PC-3 (cell line): ENCODE data around the gene ANKRD11. TPM values are rescaled to one million over a fixed set of nuclear protein-coding genes. Genes with fewer than 3 reads are reported as not detected.
A peak's percentile ranks its signal among the peaks of the same experiment; 100 is the strongest.

Experiments
- ATAC-seq: fragments of 200-7000 bp; cut with Tn5 transposase; 2 replicates; pipeline ENCODE4 v1.9.1; 2020; ENCODE audit warnings: mild to moderate bottlenecking, moderate library complexity
- BruUV-seq: library from RNA; stranded (reverse); fragments of 400-500 nt; replicated peaks from 2 replicates; lab custom pipeline; 2021; lab: Mats Ljungman, UMichigan
- CTCF ChIA-PET: fragments of 300-600 bp; sonication (Branson Sonifier 250); formaldehyde crosslinking; loops from one replicate; lab custom pipeline; 2022; ENCODE audit warnings: antibody characterized with exemption; lab: Charles Lee
- POLR2A ChIA-PET: fragments of 300-600 bp; sonication (Branson Sonifier 250); formaldehyde crosslinking; loops from one replicate; lab custom pipeline; 2022; ENCODE audit warnings: antibody characterized with exemption; ENCODE audit not compliant: unreplicated experiment; lab: Charles Lee
- DNase-seq: peaks from one replicate; pipeline ENCODE4 v3.0.0-alpha.2; 2015
- H2AFZ ChIP-seq: fragments of 300-600 bp; sonication (generic); 2 replicates; pipeline ENCODE4 v1.6.0; 2016; ENCODE audit warnings: antibody characterized with exemption, low read length
- H3F3A ChIP-seq: fragments of 300-600 bp; sonication (generic); one replicate; pipeline ENCODE4 v1.6.0; 2017; ENCODE audit warnings: antibody characterized with exemption, low read length, control low read depth, mild to moderate bottlenecking; ENCODE audit not compliant: unreplicated experiment
- H3K27ac ChIP-seq: fragments of 300-600 bp; sonication (generic); 2 replicates; pipeline ENCODE4 v1.5.1; 2016; ENCODE audit warnings: mild to moderate bottlenecking, low read length
- H3K27me3 ChIP-seq: fragments of 300-600 bp; sonication (generic); 2 replicates; pipeline ENCODE4 v1.6.1; 2016; ENCODE audit warnings: low read length, mixed read lengths
- H3K36me3 ChIP-seq: fragments of 300-600 bp; sonication (generic); 2 replicates; pipeline ENCODE4 v1.6.1; 2016; ENCODE audit warnings: low read depth, mixed run types, low read length, mixed read lengths
- H3K4me1 ChIP-seq: fragments of 300-600 bp; sonication (generic); 2 replicates; pipeline ENCODE4 v1.5.1; 2016; ENCODE audit warnings: low read length; ENCODE audit not compliant: insufficient read depth
- H3K4me2 ChIP-seq: fragments of 300-600 bp; sonication (generic); 2 replicates; pipeline ENCODE4 v1.6.0; 2016; ENCODE audit warnings: low read length
- H3K4me3 ChIP-seq: fragments of 300-600 bp; sonication (generic); 2 replicates; pipeline ENCODE4 v1.5.1; 2016; ENCODE audit warnings: mild to moderate bottlenecking, low read length, mixed read lengths
- H3K79me2 ChIP-seq: fragments of 300-600 bp; sonication (generic); 2 replicates; pipeline ENCODE4 v1.6.1; 2017; ENCODE audit warnings: low read length, mixed read lengths
- H3K9ac ChIP-seq: fragments of 300-600 bp; sonication (generic); 2 replicates; pipeline ENCODE4 v1.6.0; 2016; ENCODE audit warnings: mild to moderate bottlenecking, low read length
- H3K9me2 ChIP-seq: fragments of 300-600 bp; sonication (generic); replicated peaks from 2 replicates; pipeline ENCODE4 v1.6.1; 2016; ENCODE audit warnings: mixed run types, low read length, mixed read lengths
- H3K9me3 ChIP-seq: fragments of 300-600 bp; sonication (generic); 2 replicates; pipeline ENCODE4 v1.6.1; 2016; ENCODE audit warnings: low read length, mixed read lengths
- H4K20me1 ChIP-seq: fragments of 300-600 bp; sonication (generic); 2 replicates; pipeline ENCODE4 v1.6.1; 2016; ENCODE audit warnings: low read length, mixed read lengths
- EZH2 ChIP-seq: fragments of 300-600 bp; sonication (generic); IDR thresholded peaks from one replicate; pipeline ENCODE4 v1.6.1; 2017; ENCODE audit warnings: antibody characterized with exemption, mild to moderate bottlenecking, low read length; ENCODE audit not compliant: unreplicated experiment
- EZH2phosphoT487 ChIP-seq: fragments of 300-600 bp; sonication (generic); IDR thresholded peaks from 2 replicates; pipeline ENCODE4 v1.6.1; 2018; ENCODE audit warnings: mild to moderate bottlenecking, antibody characterized with exemption, low read length, borderline replicate concordance
- intact Hi-C: fragments of 100-400 bp; cut with micrococcal nuclease; formaldehyde crosslinking; loops from 2 replicates; pipeline ENCODE4 v1.9.0; 2023
- total RNA-seq: library from RNA; depleted of rRNA; stranded (reverse); fragments of >200 nt; gene quantifications from 2 replicates; pipeline ENCODE4 v1.2.3, GENCODE V29; 2014
- TF ChIP-seq, protein P1 (sequence below): fragments of 300-600 bp; sonication (generic); conservative IDR thresholded peaks from 2 replicates; pipeline ENCODE4 v1.5.1; 2017; ENCODE audit warnings: antibody characterized with exemption, low read depth, mild to moderate bottlenecking, low read length

Gene ANKRD11
- total RNA-seq, 1 experiment from 2014 or later, result 65.0 TPM

GRCh38 chr16:89293276-89294143, 196.9 kb downstream of the ANKRD11 start:
- Histone ChIP-seq H3K27ac (no peak overlapping the region), H3K9me3 (no peaks in the 10 kb centered on the region), H3K27me3 (no peaks in the 10 kb centered on the region), H3K4me3 (no peak overlapping the region), H3K36me3 (peaks cover 3% of the 10 kb centered on the region; the same call in 1 of the 2 replicates), H3K4me2 (no peak overlapping the region), H3K9ac (no peak overlapping the region), H3K9me2 (no peaks in the 10 kb centered on the region), H3K4me1 (no peaks in the 10 kb centered on the region), H2AFZ (no peak overlapping the region), H3K79me2 (peaks cover 41% of the 10 kb centered on the region), H4K20me1 (no peaks in the 10 kb centered on the region), H3F3A (no peaks in the 10 kb centered on the region)
- DNase-seq (no peak), ATAC-seq (no peak)
- TF ChIP-seq, protein P1, sequence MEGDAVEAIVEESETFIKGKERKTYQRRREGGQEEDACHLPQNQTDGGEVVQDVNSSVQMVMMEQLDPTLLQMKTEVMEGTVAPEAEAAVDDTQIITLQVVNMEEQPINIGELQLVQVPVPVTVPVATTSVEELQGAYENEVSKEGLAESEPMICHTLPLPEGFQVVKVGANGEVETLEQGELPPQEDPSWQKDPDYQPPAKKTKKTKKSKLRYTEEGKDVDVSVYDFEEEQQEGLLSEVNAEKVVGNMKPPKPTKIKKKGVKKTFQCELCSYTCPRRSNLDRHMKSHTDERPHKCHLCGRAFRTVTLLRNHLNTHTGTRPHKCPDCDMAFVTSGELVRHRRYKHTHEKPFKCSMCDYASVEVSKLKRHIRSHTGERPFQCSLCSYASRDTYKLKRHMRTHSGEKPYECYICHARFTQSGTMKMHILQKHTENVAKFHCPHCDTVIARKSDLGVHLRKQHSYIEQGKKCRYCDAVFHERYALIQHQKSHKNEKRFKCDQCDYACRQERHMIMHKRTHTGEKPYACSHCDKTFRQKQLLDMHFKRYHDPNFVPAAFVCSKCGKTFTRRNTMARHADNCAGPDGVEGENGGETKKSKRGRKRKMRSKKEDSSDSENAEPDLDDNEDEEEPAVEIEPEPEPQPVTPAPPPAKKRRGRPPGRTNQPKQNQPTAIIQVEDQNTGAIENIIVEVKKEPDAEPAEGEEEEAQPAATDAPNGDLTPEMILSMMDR, result 0 out of 2 replicates have a peak, but pooled peaks have one; percentile 21
- TF ChIP-seq EZH2phosphoT487, result no peak
- no TSS peak for BruUV-seq
- intact Hi-C loops, result no loop called here
- ChIA-PET POLR2A (interaction anchor here (0.6 kb wide), 1 partner anchor 24 kb away, joined by 5 read pairs; no protein-coding TSS in a partner anchor), CTCF (no interaction called here)

- no TSS peak for BruUV-seq
- intact Hi-C loops, result no loop called here
- Histone ChIP-seq H3K9me3 (no peaks in the 10 kb centered on the region), H3K4me2 (no peak overlapping the region), H3K4me3 (no peak overlapping the region), H4K20me1 (no peaks in the 10 kb centered on the region), H3K9ac (no peak overlapping the region), H3F3A (no peaks in the 10 kb centered on the region), H3K36me3 (peaks cover 8% of the 10 kb centered on the region; the same call in 1 of the 2 replicates), H3K27me3 (no peaks in the 10 kb centered on the region), H3K27ac (no peak overlapping the region), H2AFZ (no peak overlapping the region), H3K4me1 (no peaks in the 10 kb centered on the region), H3K9me2 (no peaks in the 10 kb centered on the region), H3K79me2 (peaks cover 33% of the 10 kb centered on the region)
- ChIA-PET POLR2A (no interaction called here), CTCF (no interaction called here)
- DNase-seq, result no peak
- ATAC-seq, result no peak
- TF ChIP-seq, protein P1, result no peak
- TF ChIP-seq EZH2phosphoT487 (no peak), EZH2 (no peak)
Measured at GRCh38 chr16:89292443-89293078, 197.8 kb downstream of the ANKRD11 start.
